MV-4-11 (cell line): ENCODE measurements around the gene SOBP.

ENCODE experiments used
- DNase-seq: peaks from one replicate; lab custom pipeline; 2025; lab: John Stamatoyannopoulos, UW

SOBP gene

GRCh38 chr6:107617341-107617932 is 127.5 kb downstream of the SOBP start:
- no peak for DNase-seq

- DNase-seq = no peak
These were observed 128.8 kb downstream of the SOBP start for GRCh38 chr6:107618672-107619071.

GRCh38 chr6:107620732-107621131 is 130.8 kb downstream of the SOBP start:
- DNase-seq = no peak

- no peak for DNase-seq
These were observed 131.5 kb downstream of the SOBP start for GRCh38 chr6:107621229-107621937.

DNA sequence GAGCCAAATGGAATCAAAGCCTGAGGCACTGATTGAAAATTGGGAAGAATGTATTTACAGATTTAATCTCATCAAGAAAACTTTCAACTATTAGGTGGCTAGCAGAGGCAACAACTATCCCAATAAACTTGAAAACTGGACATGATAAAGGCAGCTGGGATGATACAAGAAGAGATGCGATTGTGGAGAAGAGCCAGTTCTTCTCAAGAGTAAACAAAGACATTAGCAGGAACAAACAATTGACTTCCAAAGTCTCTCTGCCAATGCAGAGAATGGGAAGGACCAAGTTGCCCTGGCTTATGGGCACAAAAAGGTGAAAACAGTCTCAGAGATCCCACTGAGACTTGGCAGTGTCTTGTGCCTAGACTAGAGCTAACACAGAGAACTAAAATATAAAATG is 132.4 kb downstream of the SOBP start:
- DNase-seq = no peak

DNA sequence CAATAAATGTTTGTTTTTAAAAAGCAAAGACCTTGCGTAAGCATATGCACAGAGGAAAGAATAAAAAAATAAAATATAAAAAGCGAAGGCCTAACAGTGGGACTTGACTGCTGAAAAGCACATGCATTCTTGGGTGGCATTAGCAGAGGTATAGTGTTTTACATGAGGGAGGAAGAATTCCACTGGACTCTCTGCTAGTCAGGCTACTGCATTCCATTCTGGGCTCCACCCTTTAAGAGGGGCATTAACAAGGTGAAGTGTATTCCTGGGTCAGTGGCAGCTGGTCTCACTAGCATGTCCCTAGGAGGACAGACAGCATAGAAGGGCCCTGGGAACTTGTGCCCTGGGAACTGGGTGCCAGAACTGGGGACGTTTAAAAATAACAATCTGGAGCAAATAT is 134.1 kb downstream of the SOBP start:
- DNase-seq = no peak

DNA sequence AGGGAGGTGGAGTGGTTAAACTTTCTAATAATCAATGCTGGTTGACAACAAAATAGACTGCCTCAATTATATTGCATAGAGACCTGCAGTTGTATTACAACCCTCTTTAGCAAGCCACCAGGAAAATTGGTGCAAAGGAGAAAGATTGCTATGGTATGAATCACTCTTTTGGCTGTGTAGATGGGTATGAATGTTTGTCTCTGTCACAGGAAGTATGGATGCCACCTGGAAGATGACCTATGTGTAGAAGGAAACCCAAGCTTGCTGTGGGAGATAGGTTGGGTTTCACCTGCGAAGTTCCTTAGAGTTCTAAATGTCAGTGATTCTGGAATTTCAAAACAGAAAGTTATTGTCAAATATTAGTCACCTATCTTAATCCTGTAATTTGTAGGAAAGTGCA is 134.6 kb downstream of the SOBP start:
- no peak for DNase-seq

GRCh38 chr6:107625264-107625663 is 135.3 kb downstream of the SOBP start:
- DNase-seq = no peak

DNA sequence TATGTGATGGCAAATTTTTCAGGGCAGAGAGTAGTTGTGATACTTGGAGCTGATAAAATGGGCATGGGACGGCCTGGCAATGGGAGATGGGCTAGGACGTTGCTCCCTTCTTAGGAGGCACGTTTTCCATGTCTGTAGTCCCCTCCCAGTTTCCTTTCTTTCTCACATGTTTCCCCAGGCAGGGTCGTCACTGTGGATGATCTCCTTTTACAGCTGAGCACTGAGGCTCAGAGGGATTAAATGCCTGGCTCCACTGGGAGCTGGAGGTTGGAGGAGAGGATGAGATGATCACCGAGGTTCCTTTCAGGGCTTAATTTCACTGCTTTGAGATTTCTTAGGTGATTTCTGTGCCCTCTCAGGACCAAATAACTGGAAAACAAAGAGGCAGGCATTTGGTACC is 136.7 kb downstream of the SOBP start:
- DNase-seq = no peak

DNA sequence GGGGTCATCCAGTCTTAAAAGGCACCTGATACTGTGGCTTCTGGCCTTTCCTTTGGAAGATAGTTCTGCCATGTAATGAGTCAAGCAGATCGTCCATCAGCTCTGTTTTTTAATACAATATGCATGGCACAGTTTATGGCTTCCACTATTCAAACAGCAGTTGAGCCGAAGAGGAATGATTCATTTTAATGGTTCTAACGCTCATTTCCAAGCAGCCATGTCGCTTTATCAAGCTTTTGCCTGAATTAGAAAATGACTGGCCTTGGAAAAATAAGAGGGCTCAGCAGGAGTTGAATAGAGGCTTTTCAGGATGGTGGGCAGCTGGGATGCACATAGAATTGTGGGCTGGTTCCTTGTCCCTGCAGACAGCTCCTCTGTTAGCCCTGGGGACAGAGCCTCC is 138.1 kb downstream of the SOBP start:
- no peak for DNase-seq

GRCh38 chr6:107628878-107629277 is 139.0 kb downstream of the SOBP start:
- no peak for DNase-seq

GRCh38 chr6:107629548-107630129 is 139.7 kb downstream of the SOBP start:
- no peak for DNase-seq

GRCh38 chr6:107630348-107630977 is 140.5 kb downstream of the SOBP start:
- no peak for DNase-seq

- no peak for DNase-seq
These were observed 142.6 kb downstream of the SOBP start for GRCh38 chr6:107632381-107633136.

- DNase-seq = no peak
These were observed 143.9 kb downstream of the SOBP start for GRCh38 chr6:107633680-107634323.

- DNase-seq = no peak
These were observed 144.6 kb downstream of the SOBP start for GRCh38 chr6:107634324-107635056.

DNA sequence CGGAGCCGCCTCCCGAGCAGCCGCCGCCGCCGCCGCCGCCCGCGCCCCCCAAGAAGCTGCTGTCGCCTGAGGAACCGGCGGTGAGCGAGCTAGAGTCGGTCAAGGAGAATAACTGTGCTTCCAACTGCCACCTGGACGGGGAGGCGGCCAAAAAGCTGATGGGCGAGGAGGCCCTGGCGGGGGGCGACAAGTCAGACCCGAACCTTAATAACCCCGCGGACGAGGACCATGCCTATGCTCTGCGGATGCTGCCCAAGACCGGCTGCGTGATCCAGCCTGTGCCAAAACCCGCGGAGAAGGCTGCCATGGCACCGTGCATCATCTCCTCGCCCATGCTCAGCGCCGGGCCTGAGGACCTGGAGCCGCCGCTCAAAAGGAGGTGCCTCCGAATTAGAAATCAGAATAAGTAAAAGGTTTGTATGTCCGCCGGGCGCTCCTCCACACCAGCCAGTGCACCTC is 145.2 kb downstream of the SOBP start:
- no peak for DNase-seq

- no peak for DNase-seq
These were observed 146.6 kb downstream of the SOBP start for GRCh38 chr6:107636486-107636885.

DNA sequence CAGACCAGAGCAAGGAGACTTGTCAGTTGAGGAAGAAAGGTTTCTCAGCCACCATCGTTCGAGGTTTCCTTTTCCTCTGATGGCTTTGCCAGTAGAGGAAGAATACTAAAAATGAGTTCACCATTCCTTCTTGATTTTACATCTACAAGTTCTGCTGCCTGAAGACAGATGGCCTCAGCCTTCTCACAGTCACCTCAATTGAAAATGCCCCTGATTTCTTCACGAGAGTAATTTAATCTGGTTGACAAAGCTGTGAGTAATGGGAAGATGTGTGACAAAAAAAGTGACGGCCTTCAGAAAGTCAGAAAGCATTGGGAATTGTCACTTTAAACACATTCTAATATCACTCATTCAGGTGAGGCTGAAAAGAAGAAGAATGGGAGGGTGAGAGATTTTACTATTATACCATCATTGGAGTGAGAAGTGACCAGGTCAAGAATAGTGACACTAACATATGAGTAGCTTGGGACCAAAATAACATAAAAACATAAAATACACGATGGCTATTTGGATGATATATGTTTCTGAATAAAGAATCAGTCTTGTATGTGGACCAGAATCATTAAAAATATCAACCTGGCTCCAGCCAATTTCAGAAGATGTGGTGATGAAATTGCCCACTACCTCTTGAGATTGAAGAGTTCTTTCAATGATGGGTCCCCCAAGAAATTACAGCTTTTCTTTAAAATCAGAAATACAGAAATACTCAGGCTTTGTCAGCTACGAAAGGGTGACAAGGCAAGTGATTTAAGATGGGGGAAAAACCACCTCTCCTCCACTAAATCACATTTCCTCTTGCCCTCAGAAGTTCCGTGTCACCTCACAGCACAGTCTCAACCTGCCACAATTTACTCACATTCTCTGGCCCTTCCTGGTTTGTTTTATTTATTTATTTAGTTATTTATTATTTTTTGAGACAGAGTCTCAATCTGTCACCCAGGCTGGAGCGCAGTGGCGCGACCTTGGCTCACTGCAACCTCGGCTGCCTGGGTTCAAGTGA is 147.7 kb downstream of the SOBP start:
- no peak for DNase-seq

DNA sequence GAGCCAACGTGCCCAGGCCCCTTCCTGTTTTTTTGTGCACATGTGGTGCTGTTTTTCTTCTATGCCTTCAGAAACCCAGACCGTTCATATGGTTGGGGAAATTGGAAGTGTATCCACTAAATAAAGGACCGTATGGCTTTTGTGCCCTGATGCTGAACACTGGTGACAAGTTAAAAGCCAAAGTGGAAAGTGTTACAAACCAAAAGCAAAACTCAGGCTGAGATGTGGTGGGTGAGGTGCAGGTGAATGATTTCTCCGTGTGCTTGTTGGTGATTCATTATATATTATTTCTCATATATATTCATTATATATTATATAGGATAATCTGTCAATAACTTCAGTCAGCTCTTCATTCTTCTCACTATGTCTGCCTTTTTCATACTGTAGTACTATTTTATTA is 148.6 kb downstream of the SOBP start:
- DNase-seq = no peak
